Measurements from ENCODE around the gene OST4. TPM values are rescaled to one million over a fixed set of nuclear protein-coding genes. Genes with fewer than 3 reads are reported as not detected.
"Not testable (repeated sequence)": the region's sequence is repeated elsewhere in the genome, so short reads cannot be mapped to it uniquely, and the experiment has no call there.

The OST4 gene
- total RNA-seq, 4 donors from 2014 or later: 111 to 217 (median 166) TPM

DNA sequence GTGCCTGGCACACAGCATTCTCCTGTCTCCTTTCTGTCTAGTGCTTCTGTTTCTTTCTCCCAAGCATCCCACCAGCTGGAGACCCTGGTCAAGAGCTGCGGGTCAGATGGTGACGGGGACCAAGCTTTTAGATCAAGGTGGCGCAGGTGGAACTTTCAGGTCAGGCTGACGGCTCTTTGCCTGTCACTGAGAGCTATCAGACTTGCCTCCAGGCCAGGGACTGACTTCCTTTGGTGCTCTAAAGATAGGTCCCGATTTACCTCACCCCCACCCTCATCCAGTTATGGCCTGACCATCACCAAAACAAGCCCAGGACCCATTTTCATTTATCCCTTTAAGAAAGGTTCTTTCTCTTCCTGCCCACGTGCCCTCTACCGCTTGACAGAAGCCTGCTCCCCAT, 5.8 kb upstream of the OST4 start:
- no peaks in the 10 kb centered on the region for H3K9me3 ChIP-seq
- H3K4me1 ChIP-seq: peaks cover 0 to 79% (median 43%) of the 10 kb centered on the region in 4 donors
- WGBS, 2 donors: 82 to 84% methylated on average over 7 of the region's 7 CpGs
- TF ChIP-seq, protein P1, sequence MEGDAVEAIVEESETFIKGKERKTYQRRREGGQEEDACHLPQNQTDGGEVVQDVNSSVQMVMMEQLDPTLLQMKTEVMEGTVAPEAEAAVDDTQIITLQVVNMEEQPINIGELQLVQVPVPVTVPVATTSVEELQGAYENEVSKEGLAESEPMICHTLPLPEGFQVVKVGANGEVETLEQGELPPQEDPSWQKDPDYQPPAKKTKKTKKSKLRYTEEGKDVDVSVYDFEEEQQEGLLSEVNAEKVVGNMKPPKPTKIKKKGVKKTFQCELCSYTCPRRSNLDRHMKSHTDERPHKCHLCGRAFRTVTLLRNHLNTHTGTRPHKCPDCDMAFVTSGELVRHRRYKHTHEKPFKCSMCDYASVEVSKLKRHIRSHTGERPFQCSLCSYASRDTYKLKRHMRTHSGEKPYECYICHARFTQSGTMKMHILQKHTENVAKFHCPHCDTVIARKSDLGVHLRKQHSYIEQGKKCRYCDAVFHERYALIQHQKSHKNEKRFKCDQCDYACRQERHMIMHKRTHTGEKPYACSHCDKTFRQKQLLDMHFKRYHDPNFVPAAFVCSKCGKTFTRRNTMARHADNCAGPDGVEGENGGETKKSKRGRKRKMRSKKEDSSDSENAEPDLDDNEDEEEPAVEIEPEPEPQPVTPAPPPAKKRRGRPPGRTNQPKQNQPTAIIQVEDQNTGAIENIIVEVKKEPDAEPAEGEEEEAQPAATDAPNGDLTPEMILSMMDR (IDR thresholded peaks at IDR 0.05): no peak
- TF ChIP-seq POLR2A (IDR thresholded peaks at IDR 0.05): no peak
- TF ChIP-seq EP300 (IDR thresholded peaks at IDR 0.05): no peak
- H3K27ac ChIP-seq: peak overlapping the region in 3 of 4 donors; percentile 88 to 94 (median 91)
- peaks cover 0 to 3% (median 0%) of the 10 kb centered on the region in 3 donors for H3K36me3 ChIP-seq
- DNase-seq (ENCODE audit: low spot score in 2 of 2): no peak
- no peak overlapping the region for H3K4me3 ChIP-seq
- no peaks in the 10 kb centered on the region for H3K27me3 ChIP-seq

DNA sequence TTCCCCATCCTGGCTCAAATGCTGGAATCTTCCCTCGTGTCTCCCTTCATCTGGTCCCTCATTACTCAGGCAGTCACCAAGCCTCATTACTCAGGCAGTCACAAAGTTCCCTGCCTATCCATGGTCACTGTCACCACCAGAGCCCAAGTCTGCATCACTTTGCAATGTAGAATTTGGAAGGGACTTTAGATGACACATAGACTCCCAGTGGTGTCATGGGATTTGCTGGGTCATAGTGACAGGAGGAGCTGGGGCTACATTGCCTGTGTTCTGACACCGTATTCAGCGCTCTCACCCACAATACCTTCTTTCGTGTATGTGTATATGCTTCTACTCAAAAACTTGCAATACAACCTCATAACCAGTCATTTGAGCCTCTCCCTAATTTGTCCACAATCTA, 4.9 kb upstream of the OST4 start:
- 86 to 88% methylated on average over 4 of the region's 4 CpGs for WGBS, 2 donors
- TF ChIP-seq, protein P1 (IDR thresholded peaks at IDR 0.05): no peak
- TF ChIP-seq POLR2A (IDR thresholded peaks at IDR 0.05) (no peak), EP300 (IDR thresholded peaks at IDR 0.05) (no peak)
- DNase-seq (ENCODE audit: low spot score in 2 of 2): no peak
- H3K36me3 ChIP-seq: no peaks in the 10 kb centered on the region
- no peaks in the 10 kb centered on the region for H3K27me3 ChIP-seq
- peaks cover 0 to 75% (median 38%) of the 10 kb centered on the region in 4 donors for H3K4me1 ChIP-seq
- H3K4me3 ChIP-seq: no peak overlapping the region
- H3K9me3 ChIP-seq: no peaks in the 10 kb centered on the region
- peak overlapping the region in 1 of 4 donors; percentile 94 for H3K27ac ChIP-seq

DNA sequence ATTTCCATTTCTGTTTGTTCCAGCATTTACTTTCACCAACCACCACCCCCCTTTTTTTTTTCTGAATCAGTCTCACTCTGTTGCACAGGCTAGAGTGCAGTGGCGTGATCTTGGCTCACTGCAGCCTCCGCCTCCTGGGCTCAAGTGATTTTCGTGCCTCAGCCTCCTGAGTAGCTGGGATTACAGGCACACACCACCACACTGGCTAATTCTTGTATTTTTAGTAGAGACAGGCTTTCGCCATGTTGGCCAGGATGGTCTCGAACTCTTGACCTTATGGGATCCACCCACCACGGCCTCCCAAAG, 4.1 kb upstream of the OST4 start:
- DNase-seq (ENCODE audit: low spot score in 2 of 2); H3K36me3 ChIP-seq; H3K4me3 ChIP-seq; H3K27me3 ChIP-seq; H3K9me3 ChIP-seq: not testable (repeated sequence)
- peaks cover 0 to 70% (median 36%) of the 10 kb centered on the region in 4 donors for H3K4me1 ChIP-seq
- peak overlapping the region in 1 of 4 donors; percentile 94 for H3K27ac ChIP-seq
- 80 to 84% methylated on average over 6 of the region's 6 CpGs for WGBS, 2 donors

DNA sequence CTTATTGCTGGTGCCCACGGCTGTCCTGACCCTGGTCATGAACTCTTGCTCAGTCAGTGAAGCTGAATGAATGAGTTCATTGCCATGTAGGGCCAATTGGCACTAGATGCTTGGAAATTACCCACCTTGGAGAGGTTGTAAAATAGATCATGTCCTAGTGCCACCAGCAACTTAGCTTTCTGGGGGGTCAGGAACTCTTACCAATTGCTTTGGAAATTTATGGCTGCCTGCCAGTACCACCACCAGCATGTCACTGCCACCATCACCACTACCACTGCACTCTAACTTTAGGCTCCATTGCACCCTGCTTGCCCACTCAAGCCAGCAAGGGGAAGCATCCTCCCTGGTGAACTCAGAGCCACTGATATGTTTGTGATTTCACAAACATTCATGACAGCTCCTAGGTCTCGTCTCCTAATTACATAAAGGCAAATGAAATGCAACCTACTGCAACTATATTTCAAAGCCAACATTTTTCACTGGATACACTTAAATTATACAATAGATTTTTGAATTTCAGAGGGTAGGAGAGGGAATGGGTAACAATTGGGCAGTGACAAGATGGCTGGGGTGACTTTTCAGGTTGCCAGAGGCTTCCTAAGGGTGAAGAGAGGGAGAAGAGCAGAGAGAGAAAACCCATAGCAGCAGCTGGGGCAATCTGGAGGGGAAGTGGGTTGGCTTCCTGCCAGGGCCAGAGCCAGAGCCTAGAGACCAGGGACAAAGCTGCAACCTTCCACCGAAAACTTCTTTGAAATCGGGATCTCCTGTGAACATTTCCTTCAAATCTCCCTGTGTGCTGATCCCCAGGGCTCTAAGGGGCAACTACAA, 3.5 kb upstream of the OST4 start:
- Histone ChIP-seq H3K36me3 (no peaks in the 10 kb centered on the region), H3K4me1 (peaks cover 0 to 70% (median 36%) of the 10 kb centered on the region in 4 donors), H3K4me3 (no peak overlapping the region), H3K9me3 (no peaks in the 10 kb centered on the region), H3K27ac (no peak overlapping the region), H3K27me3 (no peaks in the 10 kb centered on the region)
- 54 to 59% methylated on average over 4 of the region's 4 CpGs for WGBS, 2 donors
- no peak for TF ChIP-seq EP300 (IDR thresholded peaks at IDR 0.05)
- TF ChIP-seq, protein P1 (IDR thresholded peaks at IDR 0.05): no peak
- TF ChIP-seq POLR2A (IDR thresholded peaks at IDR 0.05): no peak
- DNase-seq (ENCODE audit: low spot score in 2 of 2): no peak

DNA sequence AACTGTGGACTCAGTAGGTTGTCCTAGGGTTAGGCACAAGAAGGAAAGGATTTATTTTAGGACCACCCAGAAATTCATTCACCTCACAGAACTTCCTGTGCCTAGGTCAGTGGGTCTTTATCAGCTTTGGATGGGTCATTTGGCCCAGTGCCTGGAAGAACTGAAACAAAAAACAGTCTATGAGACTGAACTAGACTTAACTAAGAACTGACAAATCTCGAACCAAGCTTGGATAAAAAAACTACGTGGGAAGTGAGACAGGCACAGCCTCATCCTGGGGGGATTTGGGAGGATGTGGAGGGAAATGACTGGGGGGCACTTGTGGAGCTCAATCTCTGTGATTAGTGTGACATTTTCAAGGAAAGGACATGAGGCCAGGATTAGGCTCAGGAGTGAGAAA, 2.3 kb upstream of the OST4 start:
- WGBS, 2 donors: 19 to 23% methylated on average over 2 of the region's 2 CpGs
- Histone ChIP-seq H3K27ac (peak overlapping the region in 2 of 4 donors; percentile 57 to 71), H3K4me1 (peaks cover 0 to 70% (median 28%) of the 10 kb centered on the region in 4 donors), H3K27me3 (no peaks in the 10 kb centered on the region), H3K9me3 (no peaks in the 10 kb centered on the region), H3K4me3 (no peak overlapping the region), H3K36me3 (peaks cover 0 to 10% (median 0%) of the 10 kb centered on the region in 3 donors)
- TF ChIP-seq POLR2A (IDR thresholded peaks at IDR 0.05) (no peak), EP300 (IDR thresholded peaks at IDR 0.05) (no peak)
- TF ChIP-seq, protein P1 (IDR thresholded peaks at IDR 0.05): no peak
- no peak for DNase-seq (ENCODE audit: low spot score in 2 of 2)

All from tibial nerve (tissue), 4 donors.